Measurements from ENCODE around the gene RHCG.
A peak's percentile ranks its signal among the peaks of the same experiment; 100 is the strongest.

RHCG gene

GRCh38 chr15:89433686-89434085 is 62.7 kb downstream of the RHCG start:
- peaks cover 9% of the 10 kb centered on the region for H3K4me1 ChIP-seq (ENCODE audit: insufficient read depth, poor library complexity, severe bottlenecking)
- H3K27ac ChIP-seq (ENCODE audit: poor library complexity, severe bottlenecking): no peak overlapping the region
- ATAC-seq (ENCODE audit: low read depth): no peak
- DNase-seq (ENCODE audit: low spot score): no peak
- no peak for TF ChIP-seq CTCF (IDR thresholded peaks at IDR 0.05; ENCODE audit: poor library complexity, severe bottlenecking)
- H3K4me3 ChIP-seq (ENCODE audit: severe bottlenecking): no peak overlapping the region
- no peaks in the 10 kb centered on the region for H3K36me3 ChIP-seq (ENCODE audit: low read depth)
- no peaks in the 10 kb centered on the region for H3K9me3 ChIP-seq (ENCODE audit: severe bottlenecking)
- no peaks in the 10 kb centered on the region for H3K27me3 ChIP-seq (ENCODE audit: insufficient read depth, poor library complexity, severe bottlenecking)

- Histone ChIP-seq H3K36me3 (ENCODE audit: low read depth) (no peaks in the 10 kb centered on the region), H3K9me3 (ENCODE audit: severe bottlenecking) (no peaks in the 10 kb centered on the region), H3K4me3 (ENCODE audit: severe bottlenecking) (peak overlapping the region; percentile 27), H3K27ac (ENCODE audit: poor library complexity, severe bottlenecking) (no peak overlapping the region), H3K27me3 (ENCODE audit: insufficient read depth, poor library complexity, severe bottlenecking) (no peaks in the 10 kb centered on the region), H3K4me1 (ENCODE audit: insufficient read depth, poor library complexity, severe bottlenecking) (peaks cover 9% of the 10 kb centered on the region)
- DNase-seq (ENCODE audit: low spot score) (no peak), ATAC-seq (ENCODE audit: low read depth) (peak; percentile 88)
- TF ChIP-seq CTCF (IDR thresholded peaks at IDR 0.05; ENCODE audit: poor library complexity, severe bottlenecking): peak; percentile 100
These were observed 65.6 kb downstream of the RHCG start for GRCh38 chr15:89430530-89431341.

- DNase-seq (ENCODE audit: low spot score): no peak
- ATAC-seq (ENCODE audit: low read depth): no peak
- H3K27ac ChIP-seq (ENCODE audit: poor library complexity, severe bottlenecking): no peak overlapping the region
- H3K9me3 ChIP-seq (ENCODE audit: severe bottlenecking): no peaks in the 10 kb centered on the region
- no peaks in the 10 kb centered on the region for H3K36me3 ChIP-seq (ENCODE audit: low read depth)
- H3K4me1 ChIP-seq (ENCODE audit: insufficient read depth, poor library complexity, severe bottlenecking): peaks cover 9% of the 10 kb centered on the region
- no peaks in the 10 kb centered on the region for H3K27me3 ChIP-seq (ENCODE audit: insufficient read depth, poor library complexity, severe bottlenecking)
- no peak overlapping the region for H3K4me3 ChIP-seq (ENCODE audit: severe bottlenecking)
- no peak for TF ChIP-seq CTCF (IDR thresholded peaks at IDR 0.05; ENCODE audit: poor library complexity, severe bottlenecking)
These were observed 66.4 kb downstream of the RHCG start for GRCh38 chr15:89429986-89430385.

GRCh38 chr15:89429023-89429422 is 67.4 kb downstream of the RHCG start:
- no peak overlapping the region for H3K27ac ChIP-seq (ENCODE audit: poor library complexity, severe bottlenecking)
- H3K4me3 ChIP-seq (ENCODE audit: severe bottlenecking): no peak overlapping the region
- no peak for ATAC-seq (ENCODE audit: low read depth)
- peaks cover 9% of the 10 kb centered on the region for H3K4me1 ChIP-seq (ENCODE audit: insufficient read depth, poor library complexity, severe bottlenecking)
- H3K9me3 ChIP-seq (ENCODE audit: severe bottlenecking): no peaks in the 10 kb centered on the region
- no peak for DNase-seq (ENCODE audit: low spot score)
- no peak for TF ChIP-seq CTCF (IDR thresholded peaks at IDR 0.05; ENCODE audit: poor library complexity, severe bottlenecking)
- H3K27me3 ChIP-seq (ENCODE audit: insufficient read depth, poor library complexity, severe bottlenecking): no peaks in the 10 kb centered on the region
- no peaks in the 10 kb centered on the region for H3K36me3 ChIP-seq (ENCODE audit: low read depth)

- no peaks in the 10 kb centered on the region for H3K27me3 ChIP-seq (ENCODE audit: insufficient read depth, poor library complexity, severe bottlenecking)
- H3K27ac ChIP-seq (ENCODE audit: poor library complexity, severe bottlenecking): no peak overlapping the region
- DNase-seq (ENCODE audit: low spot score) (no peak), ATAC-seq (ENCODE audit: low read depth) (no peak)
- H3K9me3 ChIP-seq (ENCODE audit: severe bottlenecking): no peaks in the 10 kb centered on the region
- no peak for TF ChIP-seq CTCF (IDR thresholded peaks at IDR 0.05; ENCODE audit: poor library complexity, severe bottlenecking)
- H3K36me3 ChIP-seq (ENCODE audit: low read depth): no peaks in the 10 kb centered on the region
- H3K4me1 ChIP-seq (ENCODE audit: insufficient read depth, poor library complexity, severe bottlenecking): peaks cover 9% of the 10 kb centered on the region
- no peak overlapping the region for H3K4me3 ChIP-seq (ENCODE audit: severe bottlenecking)
These were observed 68.1 kb downstream of the RHCG start for GRCh38 chr15:89428246-89428645.

Measured in RWPE2 (cell line).